ENCODE data around the gene AGER. TPM values are rescaled to one million over a fixed set of nuclear protein-coding genes. Genes with fewer than 3 reads are reported as not detected.

The AGER gene
- total RNA-seq, 1 donor from 2014 or later, result 9.9 TPM

DNA sequence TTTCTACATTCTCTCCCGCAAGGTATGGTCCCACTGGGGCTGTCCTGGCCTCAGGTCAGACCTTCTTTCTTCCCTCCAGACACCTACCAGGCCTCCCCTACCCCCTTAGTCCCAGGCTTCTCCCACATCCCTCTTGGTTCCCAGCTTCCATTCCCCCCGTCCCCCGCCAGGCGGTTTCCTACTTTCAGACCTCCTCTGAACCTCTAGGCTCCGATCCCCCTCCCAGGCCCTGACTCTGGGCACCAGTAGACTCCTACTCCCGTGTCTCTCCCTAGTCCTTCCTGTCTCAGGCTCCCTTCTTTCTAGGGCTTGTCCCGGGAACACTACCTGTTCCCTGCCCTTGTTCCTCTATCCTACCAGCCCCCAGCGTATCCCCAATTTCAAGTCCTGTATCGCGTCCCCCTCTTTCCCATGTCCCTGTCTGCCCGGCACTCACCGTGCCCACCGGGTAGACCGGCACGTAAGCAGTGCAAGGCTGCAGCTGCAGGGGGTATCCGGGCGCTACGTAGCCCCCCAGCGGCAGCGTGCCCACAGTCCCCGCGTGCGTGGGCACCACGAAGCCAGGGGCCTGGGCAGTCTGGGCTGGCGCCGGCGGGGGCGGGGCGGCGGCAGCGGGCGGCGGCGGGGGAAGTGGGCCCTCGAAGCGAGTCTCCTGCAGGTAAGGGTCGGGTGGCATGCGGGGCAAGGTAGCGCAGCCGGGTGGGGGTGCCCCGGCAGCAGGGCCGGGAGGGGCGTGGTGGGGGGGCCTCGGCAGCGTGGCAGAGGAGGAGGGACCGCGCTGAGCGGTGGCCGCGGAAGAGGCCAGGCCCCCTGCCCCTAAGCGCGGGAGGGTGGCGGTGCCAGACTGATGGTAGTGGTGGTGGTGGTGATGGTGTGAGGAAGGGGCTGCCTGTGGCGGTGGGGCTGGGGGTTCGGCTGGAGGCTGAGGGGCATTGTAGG, 33.9 kb downstream of the AGER start:
- no peaks in the 10 kb centered on the region for H3K9me3 ChIP-seq (ENCODE audit: insufficient read depth, low read depth, low read length)
- H2AFZ ChIP-seq (ENCODE audit: low read depth, low read length), result no peak overlapping the region
- H3K4me1 Mint-ChIP-seq (ENCODE audit: low read depth, unreplicated experiment), result peaks cover 27% of the 10 kb centered on the region
- peaks cover 11% of the 10 kb centered on the region for H3K79me2 ChIP-seq (ENCODE audit: insufficient read depth, low read length)
- H4K20me1 ChIP-seq (ENCODE audit: insufficient read depth, low read length), result peaks cover 3% of the 10 kb centered on the region
- H3K36me3 Mint-ChIP-seq (ENCODE audit: low read depth, unreplicated experiment), result peaks cover 8% of the 10 kb centered on the region
- H3K4me2 ChIP-seq (ENCODE audit: low read length), result no peak overlapping the region
- H3K27ac Mint-ChIP-seq (ENCODE audit: unreplicated experiment), result no peak overlapping the region
- no peak overlapping the region for H3K9ac ChIP-seq (ENCODE audit: low read length)
- FAIRE-seq (no peak), DNase-seq (ENCODE audit: low read depth) (no peak)
- no peaks in the 10 kb centered on the region for H3K36me3 ChIP-seq (ENCODE audit: insufficient read depth, low read length)
- H3K27me3 Mint-ChIP-seq (ENCODE audit: low read depth, unreplicated experiment), result peaks cover 33% of the 10 kb centered on the region
- TF ChIP-seq CTCF (IDR thresholded peaks at IDR 0.05; ENCODE audit: insufficient read depth, low read depth, low read length) (no peak), EZH2 (IDR thresholded peaks at IDR 0.05; ENCODE audit: insufficient read depth, low read length) (no peak)
- no peak overlapping the region for H3K27ac ChIP-seq (ENCODE audit: low read depth, low read length)
- H3K4me1 ChIP-seq (ENCODE audit: insufficient read depth, low read length), result peaks cover 21% of the 10 kb centered on the region
- no peak overlapping the region for H3K4me3 ChIP-seq (ENCODE audit: insufficient read depth, low read depth, low read length)
- H3K9me3 Mint-ChIP-seq (ENCODE audit: unreplicated experiment), result peaks cover 9% of the 10 kb centered on the region
- H3K4me3 Mint-ChIP-seq (ENCODE audit: unreplicated experiment), result peak overlapping the region; percentile 45
- peaks cover 37% of the 10 kb centered on the region for H3K27me3 ChIP-seq (ENCODE audit: insufficient read depth, low read length)

GRCh38 chr6:32149092-32149755, 34.8 kb downstream of the AGER start:
- H2AFZ ChIP-seq (ENCODE audit: low read depth, low read length), result peak overlapping the region; percentile 61
- Mint-ChIP-seq H3K9me3 (ENCODE audit: unreplicated experiment) (peaks cover 9% of the 10 kb centered on the region), H3K36me3 (ENCODE audit: low read depth, unreplicated experiment) (peaks cover 6% of the 10 kb centered on the region), H3K4me3 (ENCODE audit: unreplicated experiment) (no peak overlapping the region), H3K27ac (ENCODE audit: unreplicated experiment) (no peak overlapping the region), H3K27me3 (ENCODE audit: low read depth, unreplicated experiment) (peaks cover 33% of the 10 kb centered on the region), H3K4me1 (ENCODE audit: low read depth, unreplicated experiment) (peaks cover 22% of the 10 kb centered on the region)
- peak; percentile 1 for TF ChIP-seq EZH2 (IDR thresholded peaks at IDR 0.05; ENCODE audit: insufficient read depth, low read length)
- no peak for TF ChIP-seq CTCF (IDR thresholded peaks at IDR 0.05; ENCODE audit: insufficient read depth, low read depth, low read length)
- peaks cover under 1% of the 10 kb centered on the region for H3K79me2 ChIP-seq (ENCODE audit: insufficient read depth, low read length)
- peak overlapping the region; percentile 66 for H3K4me2 ChIP-seq (ENCODE audit: low read length)
- no peak for DNase-seq (ENCODE audit: low read depth)
- no peak overlapping the region for H3K9ac ChIP-seq (ENCODE audit: low read length)
- no peaks in the 10 kb centered on the region for H3K36me3 ChIP-seq (ENCODE audit: insufficient read depth, low read length)
- peaks cover 37% of the 10 kb centered on the region for H3K27me3 ChIP-seq (ENCODE audit: insufficient read depth, low read length)
- peak overlapping the region; percentile 35 for H3K4me3 ChIP-seq (ENCODE audit: insufficient read depth, low read depth, low read length)
- no peak overlapping the region for H3K27ac ChIP-seq (ENCODE audit: low read depth, low read length)
- H3K9me3 ChIP-seq (ENCODE audit: insufficient read depth, low read depth, low read length), result no peaks in the 10 kb centered on the region
- FAIRE-seq, result no peak
- H4K20me1 ChIP-seq (ENCODE audit: insufficient read depth, low read length), result no peaks in the 10 kb centered on the region
- H3K4me1 ChIP-seq (ENCODE audit: insufficient read depth, low read length), result peaks cover 16% of the 10 kb centered on the region

All from astrocyte (in vitro differentiated cells and primary cell).